Measurements from ENCODE around the gene CHRD. TPM values are rescaled to one million over a fixed set of nuclear protein-coding genes. Genes with fewer than 3 reads are reported as not detected.

Gene CHRD
- total and polyA plus RNA-seq, 5 experiments from 2014 or later, result not detected

- POLR2A ChIA-PET, result interaction anchor here (1.2 kb wide), 1 partner anchor 17 kb away, joined by 6 read pairs; no protein-coding TSS in a partner anchor
- Mint-ChIP-seq H3K27ac (peak overlapping the region in 1 of 10 donors; percentile 5), H3K36me3 (peaks cover 0 to 4% (median 0%) of the 10 kb centered on the region in 3 donors), H3K4me1 (peaks cover 7 to 25% (median 13%) of the 10 kb centered on the region in 4 donors), H3K4me3 (peak overlapping the region; percentile 66 to 86 (median 80)), H3K9me3 (no peaks in the 10 kb centered on the region), H3K27me3 (peaks cover 27 to 81% (median 46%) of the 10 kb centered on the region in 5 donors)
- ATAC-seq, result peak; percentile 69 to 71
- peak in 3 of 10 donors; percentile 6 to 26 (median 24) for DNase-seq
Observed at GRCh38 chr3:184380627-184381260, 890 bp downstream of the CHRD start.

- ATAC-seq, result peak; percentile 43 to 45
- H3K27me3 Mint-ChIP-seq, result peaks cover 29 to 84% (median 42%) of the 10 kb centered on the region in 5 donors
Observed at GRCh38 chr3:184381261-184382224, 1.7 kb downstream of the CHRD start.

GRCh38 chr3:184382326-184383032 is 2.6 kb downstream of the CHRD start:
- Mint-ChIP-seq H3K4me1 (peaks cover 7 to 22% (median 12%) of the 10 kb centered on the region in 4 donors), H3K27me3 (peaks cover 26 to 80% (median 42%) of the 10 kb centered on the region in 5 donors), H3K9me3 (no peaks in the 10 kb centered on the region), H3K36me3 (peaks cover 0 to 4% (median 0%) of the 10 kb centered on the region in 3 donors), H3K27ac (peak overlapping the region in 1 of 10 donors; percentile 25), H3K4me3 (peak overlapping the region in 4 of 10 donors; percentile 18 to 82 (median 26))
- DNase-seq (no peak), ATAC-seq (no peak)
- POLR2A ChIA-PET, result no interaction called here

More at GRCh38 chr3:184381261-184382224, 1.7 kb downstream of the CHRD start:
- H3K36me3 Mint-ChIP-seq, result peaks cover 0 to 4% (median 0%) of the 10 kb centered on the region in 3 donors
- H3K4me1 Mint-ChIP-seq, result peaks cover 7 to 25% (median 13%) of the 10 kb centered on the region in 4 donors
- DNase-seq, result peak in 1 of 10 donors; percentile 18
- no peak overlapping the region for H3K27ac Mint-ChIP-seq
- no peaks in the 10 kb centered on the region for H3K9me3 Mint-ChIP-seq
- peak overlapping the region; percentile 65 to 84 (median 80) for H3K4me3 Mint-ChIP-seq
- POLR2A ChIA-PET, result interaction anchor here (1.2 kb wide), 1 partner anchor 17 kb away, joined by 6 read pairs; no protein-coding TSS in a partner anchor

- H3K27ac Mint-ChIP-seq, result peak overlapping the region in 1 of 10 donors; percentile 29
- peaks cover 26 to 73% (median 42%) of the 10 kb centered on the region in 5 donors for H3K27me3 Mint-ChIP-seq
- H3K36me3 Mint-ChIP-seq, result peaks cover 0 to 4% (median 0%) of the 10 kb centered on the region in 3 donors
- H3K4me1 Mint-ChIP-seq, result peaks cover 5 to 15% (median 10%) of the 10 kb centered on the region in 4 donors
- no peak for DNase-seq
- POLR2A ChIA-PET, result interaction anchor here (0.7 kb wide), 1 partner anchor 306 kb away, joined by 3 read pairs; no protein-coding TSS in a partner anchor
- H3K9me3 Mint-ChIP-seq, result no peaks in the 10 kb centered on the region
- ATAC-seq, result no peak
- H3K4me3 Mint-ChIP-seq, result peak overlapping the region in 1 of 10 donors; percentile 19
Observed at GRCh38 chr3:184383033-184383740, 3.3 kb downstream of the CHRD start.

DNA sequence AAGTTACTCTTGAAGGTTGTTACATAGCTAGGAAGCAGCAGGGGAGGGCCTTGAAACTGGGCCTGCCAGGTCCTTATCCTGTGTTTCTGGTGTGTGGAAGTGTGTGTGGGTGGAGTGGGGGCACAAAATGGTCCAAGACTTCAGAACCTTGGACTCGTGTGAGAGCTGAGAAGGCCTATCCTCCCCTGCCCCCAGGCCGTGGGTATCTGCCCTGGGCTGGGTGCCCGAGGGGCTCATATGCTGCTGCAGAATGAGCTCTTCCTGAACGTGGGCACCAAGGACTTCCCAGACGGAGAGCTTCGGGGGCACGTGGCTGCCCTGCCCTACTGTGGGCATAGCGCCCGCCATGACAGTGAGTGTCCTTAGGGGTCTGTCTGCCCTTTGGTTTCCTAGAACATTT is 4.5 kb downstream of the CHRD start:
- peaks cover 15 to 63% (median 31%) of the 10 kb centered on the region in 5 donors for H3K27me3 Mint-ChIP-seq

GRCh38 chr3:184384856-184385422 is 5.1 kb downstream of the CHRD start:
- Mint-ChIP-seq H3K4me1 (peaks cover 1 to 9% (median 7%) of the 10 kb centered on the region in 4 donors), H3K9me3 (no peaks in the 10 kb centered on the region), H3K36me3 (no peaks in the 10 kb centered on the region), H3K4me3 (no peak overlapping the region), H3K27ac (no peak overlapping the region), H3K27me3 (peaks cover 14 to 65% (median 29%) of the 10 kb centered on the region in 5 donors)
- POLR2A ChIA-PET, result interaction anchor here (0.6 kb wide), 1 partner anchor 69 kb away, joined by 3 read pairs; no protein-coding TSS in a partner anchor
- DNase-seq (no peak), ATAC-seq (no peak)

More for the DNA sequence above, 4.5 kb downstream of the CHRD start:
- H3K9me3 Mint-ChIP-seq, result no peaks in the 10 kb centered on the region
- H3K4me1 Mint-ChIP-seq, result peaks cover 1 to 11% (median 7%) of the 10 kb centered on the region in 4 donors
- peak overlapping the region in 1 of 10 donors; percentile 41 for H3K4me3 Mint-ChIP-seq
- DNase-seq (no peak), ATAC-seq (no peak)
- POLR2A ChIA-PET, result no interaction called here
- H3K36me3 Mint-ChIP-seq, result peaks cover 0 to under 1% (median 0%) of the 10 kb centered on the region in 3 donors
- no peak overlapping the region for H3K27ac Mint-ChIP-seq

DNA sequence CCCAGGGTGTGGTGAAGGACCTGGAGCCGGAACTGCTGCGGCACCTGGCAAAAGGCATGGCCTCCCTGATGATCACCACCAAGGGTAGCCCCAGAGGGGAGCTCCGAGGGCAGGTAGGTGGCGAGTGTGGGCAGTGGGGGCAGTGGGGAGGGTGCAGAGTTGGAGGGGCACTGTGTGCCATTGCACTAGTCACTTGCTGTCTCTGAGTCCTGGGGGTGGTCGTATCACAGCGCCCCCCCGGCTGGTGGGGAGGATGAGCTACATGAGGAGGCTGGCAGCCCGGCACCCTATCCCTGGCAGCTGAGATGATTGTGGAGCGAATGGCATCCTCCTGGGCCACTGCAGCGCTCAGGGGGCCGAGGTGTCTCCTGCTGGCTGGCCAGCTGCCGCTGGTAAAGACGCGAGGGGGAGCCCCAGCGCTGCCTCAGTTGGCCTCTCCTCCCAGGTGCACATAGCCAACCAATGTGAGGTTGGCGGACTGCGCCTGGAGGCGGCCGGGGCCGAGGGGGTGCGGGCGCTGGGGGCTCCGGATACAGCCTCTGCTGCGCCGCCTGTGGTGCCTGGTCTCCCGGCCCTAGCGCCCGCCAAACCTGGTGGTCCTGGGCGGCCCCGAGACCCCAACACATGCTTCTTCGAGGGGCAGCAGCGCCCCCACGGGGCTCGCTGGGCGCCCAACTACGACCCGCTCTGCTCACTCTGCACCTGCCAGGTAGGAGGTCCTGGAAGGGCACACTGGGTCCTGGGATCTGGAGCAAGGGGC is 6.4 kb downstream of the CHRD start:
- Mint-ChIP-seq H3K4me3 (no peak overlapping the region), H3K27ac (no peak overlapping the region), H3K4me1 (peaks cover 2 to 4% (median 2%) of the 10 kb centered on the region in 4 donors), H3K27me3 (peaks cover 17 to 77% (median 37%) of the 10 kb centered on the region in 5 donors), H3K9me3 (no peaks in the 10 kb centered on the region), H3K36me3 (no peaks in the 10 kb centered on the region)
- POLR2A ChIA-PET, result no interaction called here
- no peak for ATAC-seq
- DNase-seq, result no peak

GRCh38 chr3:184387174-184387714 is 7.4 kb downstream of the CHRD start:
- Mint-ChIP-seq H3K27me3 (peaks cover 15 to 67% (median 35%) of the 10 kb centered on the region in 5 donors), H3K36me3 (no peaks in the 10 kb centered on the region), H3K4me3 (no peak overlapping the region), H3K9me3 (no peaks in the 10 kb centered on the region), H3K4me1 (peaks cover 0 to 3% (median 0%) of the 10 kb centered on the region in 4 donors), H3K27ac (no peak overlapping the region)
- POLR2A ChIA-PET, result no interaction called here
- ATAC-seq (no peak), DNase-seq (no peak)

DNA sequence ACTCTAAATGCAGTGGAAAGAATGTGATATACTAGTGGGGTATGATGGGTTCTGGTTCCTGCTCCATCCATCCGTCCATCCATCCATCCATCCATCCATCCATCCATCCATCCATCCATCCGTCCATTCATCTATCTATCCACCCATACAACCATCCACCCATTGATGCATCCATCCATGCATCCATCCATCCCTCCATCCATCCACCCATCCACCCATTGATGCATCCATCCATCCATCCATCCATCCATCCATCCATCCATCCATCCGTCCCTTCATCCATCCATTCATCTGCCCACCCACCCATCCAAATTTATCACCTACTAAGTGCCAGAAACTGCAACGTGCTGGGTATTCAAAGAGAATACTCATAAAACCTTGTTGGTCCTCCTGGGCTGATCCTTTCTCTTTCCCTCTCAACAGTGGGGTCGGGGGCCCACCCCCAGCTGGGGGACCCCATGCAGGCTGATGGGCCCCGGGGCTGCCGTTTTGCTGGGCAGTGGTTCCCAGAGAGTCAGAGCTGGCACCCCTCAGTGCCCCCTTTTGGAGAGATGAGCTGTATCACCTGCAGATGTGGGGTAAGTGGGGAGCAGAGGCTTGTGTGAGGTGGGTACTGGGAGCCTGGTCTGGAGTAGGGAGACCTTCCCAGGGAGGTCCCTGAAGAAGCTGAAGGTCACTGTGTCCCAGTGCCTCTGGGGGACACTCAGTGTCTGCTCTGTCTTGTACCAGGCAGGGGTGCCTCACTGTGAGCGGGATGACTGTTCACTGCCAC is 8.5 kb downstream of the CHRD start:
- H3K27me3 Mint-ChIP-seq, result peaks cover 14 to 56% (median 30%) of the 10 kb centered on the region in 5 donors
- H3K4me3 Mint-ChIP-seq, result no peak overlapping the region
- POLR2A ChIA-PET, result no interaction called here
- DNase-seq (no peak), ATAC-seq (no peak)
- H3K9me3 Mint-ChIP-seq, result no peaks in the 10 kb centered on the region
- H3K27ac Mint-ChIP-seq, result no peak overlapping the region
- no peaks in the 10 kb centered on the region for H3K36me3 Mint-ChIP-seq
- peaks cover 0 to 1% (median 0%) of the 10 kb centered on the region in 4 donors for H3K4me1 Mint-ChIP-seq

GRCh38 chr3:184388936-184389230 is 9.0 kb downstream of the CHRD start:
- Mint-ChIP-seq H3K4me3 (no peak overlapping the region), H3K27me3 (peaks cover 14 to 51% (median 29%) of the 10 kb centered on the region in 5 donors), H3K9me3 (no peaks in the 10 kb centered on the region), H3K4me1 (peaks cover 0 to 1% (median 0%) of the 10 kb centered on the region in 4 donors), H3K36me3 (no peaks in the 10 kb centered on the region), H3K27ac (no peak overlapping the region)
- DNase-seq, result no peak
- POLR2A ChIA-PET, result no interaction called here
- ATAC-seq, result no peak

Data from naive thymus-derived CD8-positive, alpha-beta T cell (primary cell).